Neural cell (in vitro differentiated cells): Measurements from ENCODE around the gene CHML. TPM values are rescaled to one million over a fixed set of nuclear protein-coding genes. Genes with fewer than 3 reads are reported as not detected.

Experiments used
- H2AFZ ChIP-seq: fragments of 200-600, 300-800 bp; sonication (generic), shearing (Covaris generic); 2 replicates; pipeline ENCODE4 v1.6.0; 2014; ENCODE audit warnings: low read depth, mild to moderate bottlenecking, antibody characterized with exemption, low read length, moderate library complexity
- H3F3A ChIP-seq: fragments of 200-600 bp; shearing (Covaris generic); 2 replicates; pipeline ENCODE4 v1.6.1; 2016; ENCODE audit warnings: mild to moderate bottlenecking, moderate library complexity, mixed read lengths, antibody characterized with exemption, low read length; ENCODE audit not compliant: insufficient read depth, poor library complexity, severe bottlenecking
- H3K27ac ChIP-seq: fragments of 200-600, 300-800 bp; sonication (generic), shearing (Covaris generic); 2 replicates; pipeline ENCODE4 v1.5.1; 2014; ENCODE audit warnings: mild to moderate bottlenecking, low read length, moderate library complexity
- H3K27me3 ChIP-seq: fragments of 300-800, 200-600 bp; sonication (generic), shearing (Covaris generic); 2 replicates; pipeline ENCODE4 v1.6.0; 2014; ENCODE audit warnings: mild to moderate bottlenecking, low read depth, low read length, moderate library complexity; ENCODE audit not compliant: insufficient read depth
- H3K36me3 ChIP-seq: fragments of 300-800, 200-600 bp; sonication (generic), shearing (Covaris generic); 2 replicates; pipeline ENCODE4 v1.5.1; 2014; ENCODE audit warnings: mild to moderate bottlenecking, antibody characterized with exemption, low read length, moderate library complexity; ENCODE audit not compliant: insufficient read depth
- H3K4me2 ChIP-seq: fragments of 300-800, 200-600 bp; sonication (generic), shearing (Covaris generic); 2 replicates; pipeline ENCODE4 v1.6.0; 2014; ENCODE audit warnings: mild to moderate bottlenecking, low read length
- H3K4me3 ChIP-seq: fragments of 300-800, 200-600 bp; sonication (generic), shearing (Covaris generic); 2 replicates; pipeline ENCODE4 v1.5.1; 2014; ENCODE audit warnings: mild to moderate bottlenecking, low read length, moderate library complexity
- H3K79me2 ChIP-seq: fragments of 200-600 bp; shearing (Covaris generic); replicated peaks from 2 replicates; pipeline ENCODE4 v1.6.0; 2014; ENCODE audit warnings: mild to moderate bottlenecking, low read length, moderate library complexity; ENCODE audit not compliant: insufficient read depth
- H3K9ac ChIP-seq: fragments of 300-800, 200-600 bp; sonication (generic), shearing (Covaris generic); 2 replicates; pipeline ENCODE4 v1.6.1; 2016; ENCODE audit warnings: mild to moderate bottlenecking, low read length, mixed read lengths
- H3K9me2 ChIP-seq: fragments of 200-600 bp; shearing (Covaris generic); 2 replicates; pipeline ENCODE4 v1.6.1; 2016; ENCODE audit warnings: mild to moderate bottlenecking, low read length, mixed read lengths; ENCODE audit not compliant: insufficient read depth
- H3K9me3 ChIP-seq: fragments of 200-600, 300-800 bp; sonication (generic), shearing (Covaris generic); 2 replicates; pipeline ENCODE4 v1.6.1; 2016; ENCODE audit warnings: mild to moderate bottlenecking, mixed run types, low read length, moderate library complexity, mixed read lengths
- H4K20me1 ChIP-seq: fragments of 200-600 bp; shearing (Covaris generic); 2 replicates; pipeline ENCODE4 v1.6.1; 2016; ENCODE audit warnings: mild to moderate bottlenecking, mixed run types; ENCODE audit not compliant: insufficient read depth
- EP300 ChIP-seq: fragments of 450-650 bp; conservative IDR thresholded peaks from 2 replicates; pipeline ENCODE4 v1.6.1; 2014; ENCODE audit warnings: antibody characterized with exemption, mild to moderate bottlenecking, moderate library complexity; ENCODE audit not compliant: poor library complexity, severe bottlenecking
- EZH2 ChIP-seq: fragments of 200-600, 300-800 bp; shearing (Covaris generic), sonication (generic); IDR thresholded peaks from 2 replicates; pipeline ENCODE4 v1.6.1; 2014; ENCODE audit warnings: antibody characterized with exemption, low read length, borderline replicate concordance, mild to moderate bottlenecking; ENCODE audit not compliant: insufficient read depth, poor library complexity, severe bottlenecking
- MXI1 ChIP-seq: fragments of 450-650 bp; conservative IDR thresholded peaks from 2 replicates; pipeline ENCODE4 v1.6.1; 2014; ENCODE audit warnings: antibody characterized with exemption, mild to moderate bottlenecking; ENCODE audit not compliant: poor library complexity, severe bottlenecking
- POLR2AphosphoS5 ChIP-seq: IDR thresholded peaks from 2 replicates; pipeline ENCODE4 v1.6.1; 2012
- RAD21 ChIP-seq: fragments of 450-650 bp; conservative IDR thresholded peaks from 2 replicates; pipeline ENCODE4 v1.6.1; 2014; ENCODE audit warnings: antibody characterized with exemption, mild to moderate bottlenecking, moderate library complexity
- SMC3 ChIP-seq: fragments of 450-650 bp; conservative IDR thresholded peaks from 2 replicates; pipeline ENCODE4 v1.6.1; 2014; ENCODE audit warnings: antibody characterized with exemption, mild to moderate bottlenecking, moderate library complexity; ENCODE audit not compliant: poor library complexity
- TAF1 ChIP-seq: IDR thresholded peaks from 2 replicates; pipeline ENCODE4 v1.6.1; 2012; ENCODE audit warnings: low read depth
- polyA plus RNA-seq: library from polyadenylated mRNA; depleted of rRNA; stranded (reverse); fragments of >200 nt; gene quantifications from 2 replicates; pipeline ENCODE4 v1.2.3, GENCODE V29; 2014
- TF ChIP-seq, protein P1 (sequence below): IDR thresholded peaks from 2 replicates; pipeline ENCODE4 v1.6.1; 2012; ENCODE audit warnings: borderline replicate concordance
- TF ChIP-seq, protein P2 (sequence below): fragments of 450-650 bp; IDR thresholded peaks from 2 replicates; pipeline ENCODE4 v1.5.1; 2014; ENCODE audit warnings: antibody characterized with exemption, mild to moderate bottlenecking, moderate library complexity; ENCODE audit not compliant: poor library complexity, severe bottlenecking

Gene CHML
- polyA plus RNA-seq, 1 donor from 2014 or later = 18.5 TPM

DNA sequence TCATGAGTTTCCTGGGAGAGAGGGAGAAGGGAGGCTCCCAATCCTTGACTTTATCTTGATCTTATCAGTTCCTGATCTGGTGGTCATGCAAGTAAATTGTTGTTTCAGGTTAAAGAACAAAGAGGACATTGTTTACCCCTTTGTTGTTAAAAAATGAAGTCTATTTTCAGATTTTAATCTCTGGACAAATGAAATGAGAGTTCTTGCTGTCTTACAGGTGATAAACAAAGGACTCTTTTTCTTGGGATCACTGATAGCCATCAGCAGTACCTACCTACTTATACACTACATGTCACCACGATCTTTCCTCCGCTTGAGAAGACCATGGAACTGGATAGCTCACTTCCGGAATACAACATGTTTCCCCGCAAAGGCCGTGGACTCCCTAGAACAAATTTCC is 48.4 kb downstream of the CHML start:
- no peak for TF ChIP-seq EZH2
- TF ChIP-seq SMC3 = no peak
- TF ChIP-seq TAF1 = no peak
- TF ChIP-seq POLR2AphosphoS5 = no peak
- no peak for TF ChIP-seq EP300
- TF ChIP-seq, protein P1, sequence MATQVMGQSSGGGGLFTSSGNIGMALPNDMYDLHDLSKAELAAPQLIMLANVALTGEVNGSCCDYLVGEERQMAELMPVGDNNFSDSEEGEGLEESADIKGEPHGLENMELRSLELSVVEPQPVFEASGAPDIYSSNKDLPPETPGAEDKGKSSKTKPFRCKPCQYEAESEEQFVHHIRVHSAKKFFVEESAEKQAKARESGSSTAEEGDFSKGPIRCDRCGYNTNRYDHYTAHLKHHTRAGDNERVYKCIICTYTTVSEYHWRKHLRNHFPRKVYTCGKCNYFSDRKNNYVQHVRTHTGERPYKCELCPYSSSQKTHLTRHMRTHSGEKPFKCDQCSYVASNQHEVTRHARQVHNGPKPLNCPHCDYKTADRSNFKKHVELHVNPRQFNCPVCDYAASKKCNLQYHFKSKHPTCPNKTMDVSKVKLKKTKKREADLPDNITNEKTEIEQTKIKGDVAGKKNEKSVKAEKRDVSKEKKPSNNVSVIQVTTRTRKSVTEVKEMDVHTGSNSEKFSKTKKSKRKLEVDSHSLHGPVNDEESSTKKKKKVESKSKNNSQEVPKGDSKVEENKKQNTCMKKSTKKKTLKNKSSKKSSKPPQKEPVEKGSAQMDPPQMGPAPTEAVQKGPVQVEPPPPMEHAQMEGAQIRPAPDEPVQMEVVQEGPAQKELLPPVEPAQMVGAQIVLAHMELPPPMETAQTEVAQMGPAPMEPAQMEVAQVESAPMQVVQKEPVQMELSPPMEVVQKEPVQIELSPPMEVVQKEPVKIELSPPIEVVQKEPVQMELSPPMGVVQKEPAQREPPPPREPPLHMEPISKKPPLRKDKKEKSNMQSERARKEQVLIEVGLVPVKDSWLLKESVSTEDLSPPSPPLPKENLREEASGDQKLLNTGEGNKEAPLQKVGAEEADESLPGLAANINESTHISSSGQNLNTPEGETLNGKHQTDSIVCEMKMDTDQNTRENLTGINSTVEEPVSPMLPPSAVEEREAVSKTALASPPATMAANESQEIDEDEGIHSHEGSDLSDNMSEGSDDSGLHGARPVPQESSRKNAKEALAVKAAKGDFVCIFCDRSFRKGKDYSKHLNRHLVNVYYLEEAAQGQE = no peak
- Histone ChIP-seq H3K4me3 (no peak overlapping the region), H3K4me2 (no peak overlapping the region), H3K36me3 (no peaks in the 10 kb centered on the region), H3K79me2 (no peaks in the 10 kb centered on the region), H4K20me1 (no peaks in the 10 kb centered on the region), H3F3A (no peaks in the 10 kb centered on the region), H3K27ac (no peak overlapping the region), H2AFZ (no peak overlapping the region), H3K9me3 (no peaks in the 10 kb centered on the region), H3K9ac (no peak overlapping the region), H3K9me2 (no peaks in the 10 kb centered on the region), H3K27me3 (no peaks in the 10 kb centered on the region)

DNA sequence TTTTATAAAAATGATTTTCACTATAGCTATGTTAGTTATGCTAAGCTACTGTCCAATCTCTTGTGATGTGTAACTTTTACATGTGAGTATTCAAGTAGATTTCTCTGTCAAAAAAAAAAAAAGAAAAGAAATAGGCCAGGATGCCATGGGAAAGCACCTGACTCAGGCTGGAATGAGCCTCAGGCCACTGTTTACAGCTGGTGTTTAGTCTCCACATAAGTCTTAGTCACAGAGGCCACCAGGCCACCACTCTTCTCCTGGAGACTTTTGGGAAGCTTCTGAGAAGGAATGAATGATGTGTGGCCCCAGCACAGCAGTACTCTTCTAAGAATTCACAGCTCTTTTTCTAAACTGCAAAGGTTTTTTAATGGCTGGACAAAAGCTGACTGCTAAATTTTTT is 48.9 kb downstream of the CHML start:
- Histone ChIP-seq H3K79me2 (no peaks in the 10 kb centered on the region), H2AFZ (no peak overlapping the region), H3K4me2 (no peak overlapping the region), H3F3A (no peaks in the 10 kb centered on the region), H3K27ac (no peak overlapping the region), H3K27me3 (no peaks in the 10 kb centered on the region), H3K9ac (no peak overlapping the region), H3K9me2 (no peaks in the 10 kb centered on the region), H4K20me1 (no peaks in the 10 kb centered on the region), H3K4me3 (no peak overlapping the region), H3K36me3 (no peaks in the 10 kb centered on the region), H3K9me3 (no peaks in the 10 kb centered on the region)
- TF ChIP-seq SMC3 = no peak
- TF ChIP-seq, protein P2, sequence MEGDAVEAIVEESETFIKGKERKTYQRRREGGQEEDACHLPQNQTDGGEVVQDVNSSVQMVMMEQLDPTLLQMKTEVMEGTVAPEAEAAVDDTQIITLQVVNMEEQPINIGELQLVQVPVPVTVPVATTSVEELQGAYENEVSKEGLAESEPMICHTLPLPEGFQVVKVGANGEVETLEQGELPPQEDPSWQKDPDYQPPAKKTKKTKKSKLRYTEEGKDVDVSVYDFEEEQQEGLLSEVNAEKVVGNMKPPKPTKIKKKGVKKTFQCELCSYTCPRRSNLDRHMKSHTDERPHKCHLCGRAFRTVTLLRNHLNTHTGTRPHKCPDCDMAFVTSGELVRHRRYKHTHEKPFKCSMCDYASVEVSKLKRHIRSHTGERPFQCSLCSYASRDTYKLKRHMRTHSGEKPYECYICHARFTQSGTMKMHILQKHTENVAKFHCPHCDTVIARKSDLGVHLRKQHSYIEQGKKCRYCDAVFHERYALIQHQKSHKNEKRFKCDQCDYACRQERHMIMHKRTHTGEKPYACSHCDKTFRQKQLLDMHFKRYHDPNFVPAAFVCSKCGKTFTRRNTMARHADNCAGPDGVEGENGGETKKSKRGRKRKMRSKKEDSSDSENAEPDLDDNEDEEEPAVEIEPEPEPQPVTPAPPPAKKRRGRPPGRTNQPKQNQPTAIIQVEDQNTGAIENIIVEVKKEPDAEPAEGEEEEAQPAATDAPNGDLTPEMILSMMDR = no peak
- TF ChIP-seq, protein P1 = no peak
- TF ChIP-seq EP300 = no peak
- TF ChIP-seq RAD21 = no peak
- no peak for TF ChIP-seq MXI1
- TF ChIP-seq EZH2 = no peak
- no peak for TF ChIP-seq TAF1
- TF ChIP-seq POLR2AphosphoS5 = no peak
